KMS-11 (cell line): ENCODE results near the gene BSND.

ENCODE experiments used
- H2AFZ ChIP-seq: fragments of 200-600 bp; sonication (generic); 2 replicates; pipeline ENCODE4 v1.6.1; 2016; ENCODE audit warnings: antibody characterized with exemption, mixed run types, low read depth
- H3K27ac ChIP-seq: fragments of 200-600 bp; sonication (generic); 2 replicates; pipeline ENCODE4 v1.6.1; 2016; ENCODE audit warnings: mild to moderate bottlenecking, mixed run types
- H3K27me3 ChIP-seq: fragments of 200-600 bp; sonication (generic); 2 replicates; pipeline ENCODE4 v1.6.1; 2017; ENCODE audit warnings: mild to moderate bottlenecking, low read depth, mixed run types, moderate library complexity; ENCODE audit not compliant: insufficient read depth
- H3K36me3 ChIP-seq: fragments of 200-600 bp; sonication (generic); 2 replicates; pipeline ENCODE4 v1.6.1; 2017; ENCODE audit warnings: mild to moderate bottlenecking, mixed run types; ENCODE audit not compliant: insufficient read depth
- H3K4me1 ChIP-seq: fragments of 200-600 bp; sonication (generic); 2 replicates; pipeline ENCODE4 v1.6.1; 2016; ENCODE audit warnings: mild to moderate bottlenecking, low read depth, mixed run types; ENCODE audit not compliant: poor library complexity, severe bottlenecking
- H3K4me2 ChIP-seq: fragments of 200-600 bp; sonication (generic); 2 replicates; pipeline ENCODE4 v1.7.0; 2016; ENCODE audit warnings: mild to moderate bottlenecking, mixed run types
- H3K4me3 ChIP-seq: fragments of 200-600 bp; sonication (generic); IDR thresholded peaks from 2 replicates; pipeline ENCODE4 v1.6.1; 2017; ENCODE audit warnings: low read depth, low read length, mixed read lengths; ENCODE audit not compliant: insufficient read depth
- H3K79me2 ChIP-seq: fragments of 200-600 bp; sonication (generic); 2 replicates; pipeline ENCODE4 v1.6.1; 2016; ENCODE audit warnings: low read depth, mixed run types; ENCODE audit not compliant: insufficient read depth
- H3K9ac ChIP-seq: fragments of 200-600 bp; sonication (generic); 2 replicates; pipeline ENCODE4 v1.6.1; 2016; ENCODE audit warnings: mild to moderate bottlenecking, mixed run types
- H4K20me1 ChIP-seq: fragments of 200-600 bp; sonication (generic); 2 replicates; pipeline ENCODE4 v1.6.1; 2016; ENCODE audit warnings: mild to moderate bottlenecking, mixed run types; ENCODE audit not compliant: insufficient read depth
- TF ChIP-seq, protein P1 (sequence below): fragments of 200-600 bp; sonication (generic); conservative IDR thresholded peaks from 2 replicates; pipeline ENCODE4 v1.6.1; 2017; ENCODE audit warnings: low read depth, mild to moderate bottlenecking, antibody characterized with exemption, low read length, moderate library complexity, mixed read lengths

Gene BSND

DNA sequence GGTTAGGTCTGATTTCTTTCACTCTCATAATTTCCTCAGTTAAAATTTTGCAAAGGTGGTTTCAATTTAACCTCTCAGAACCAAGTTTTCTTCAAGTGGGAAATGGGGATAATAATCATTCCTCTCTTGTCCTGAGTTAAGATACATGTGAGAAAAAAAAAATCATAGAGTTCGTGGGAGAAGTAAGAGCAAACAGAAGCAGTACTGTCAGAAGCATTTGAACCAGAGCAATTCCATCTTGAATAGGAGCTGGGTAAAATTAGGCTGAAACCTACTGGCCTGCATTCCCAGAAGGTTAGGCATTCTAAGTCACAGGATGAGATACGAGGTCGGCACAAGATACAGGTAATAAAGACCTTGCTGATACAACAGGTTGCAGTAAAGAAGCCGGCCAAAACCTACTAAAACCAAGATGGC is 46.9 kb upstream of the BSND start:
- Histone ChIP-seq H3K27me3 (no peaks in the 10 kb centered on the region), H3K9ac (no peak overlapping the region), H3K4me3 (no peak overlapping the region), H2AFZ (no peak overlapping the region), H4K20me1 (no peaks in the 10 kb centered on the region), H3K36me3 (no peaks in the 10 kb centered on the region), H3K79me2 (no peaks in the 10 kb centered on the region), H3K27ac (no peak overlapping the region), H3K4me2 (no peak overlapping the region), H3K4me1 (no peaks in the 10 kb centered on the region)
- TF ChIP-seq, protein P1, sequence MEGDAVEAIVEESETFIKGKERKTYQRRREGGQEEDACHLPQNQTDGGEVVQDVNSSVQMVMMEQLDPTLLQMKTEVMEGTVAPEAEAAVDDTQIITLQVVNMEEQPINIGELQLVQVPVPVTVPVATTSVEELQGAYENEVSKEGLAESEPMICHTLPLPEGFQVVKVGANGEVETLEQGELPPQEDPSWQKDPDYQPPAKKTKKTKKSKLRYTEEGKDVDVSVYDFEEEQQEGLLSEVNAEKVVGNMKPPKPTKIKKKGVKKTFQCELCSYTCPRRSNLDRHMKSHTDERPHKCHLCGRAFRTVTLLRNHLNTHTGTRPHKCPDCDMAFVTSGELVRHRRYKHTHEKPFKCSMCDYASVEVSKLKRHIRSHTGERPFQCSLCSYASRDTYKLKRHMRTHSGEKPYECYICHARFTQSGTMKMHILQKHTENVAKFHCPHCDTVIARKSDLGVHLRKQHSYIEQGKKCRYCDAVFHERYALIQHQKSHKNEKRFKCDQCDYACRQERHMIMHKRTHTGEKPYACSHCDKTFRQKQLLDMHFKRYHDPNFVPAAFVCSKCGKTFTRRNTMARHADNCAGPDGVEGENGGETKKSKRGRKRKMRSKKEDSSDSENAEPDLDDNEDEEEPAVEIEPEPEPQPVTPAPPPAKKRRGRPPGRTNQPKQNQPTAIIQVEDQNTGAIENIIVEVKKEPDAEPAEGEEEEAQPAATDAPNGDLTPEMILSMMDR, result no peak

DNA sequence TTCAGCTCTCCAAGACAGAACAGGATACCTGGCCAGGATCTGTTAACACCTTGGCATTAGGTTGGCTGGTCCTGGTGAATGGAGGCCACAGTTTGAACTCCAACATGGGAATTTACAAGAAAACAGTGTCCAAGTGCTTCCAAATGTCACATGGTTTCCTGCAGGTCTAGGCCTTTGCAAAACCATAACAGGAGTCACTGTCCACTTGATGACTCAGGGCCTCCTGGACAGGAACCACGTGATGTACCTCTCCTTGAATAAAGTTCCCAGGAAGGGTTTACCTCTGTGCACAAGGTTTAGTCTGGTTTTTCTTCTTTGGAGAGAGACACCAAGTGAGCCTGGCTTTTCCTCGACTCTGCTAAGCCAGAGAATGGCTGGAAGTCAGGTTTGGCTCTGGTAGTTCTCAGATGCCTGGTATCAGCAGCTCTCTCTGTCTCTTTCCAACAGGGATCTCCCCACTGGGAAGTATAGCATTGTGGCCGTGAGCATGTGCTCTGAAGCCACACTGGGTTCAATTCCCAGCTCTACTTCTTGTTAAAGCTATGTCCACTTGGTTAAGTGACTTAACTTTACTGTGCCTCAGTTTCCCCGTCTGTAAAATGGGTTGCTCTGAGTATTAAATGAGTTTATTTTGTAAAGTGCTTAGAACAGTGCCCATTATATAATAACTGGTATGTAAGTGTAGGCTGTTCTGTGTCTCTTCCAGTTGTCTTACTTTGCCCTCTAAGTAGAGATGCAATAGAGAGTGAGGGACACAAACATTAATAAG is 45.6 kb upstream of the BSND start:
- Histone ChIP-seq H2AFZ (no peak overlapping the region), H3K27ac (no peak overlapping the region), H3K4me2 (no peak overlapping the region)

DNA sequence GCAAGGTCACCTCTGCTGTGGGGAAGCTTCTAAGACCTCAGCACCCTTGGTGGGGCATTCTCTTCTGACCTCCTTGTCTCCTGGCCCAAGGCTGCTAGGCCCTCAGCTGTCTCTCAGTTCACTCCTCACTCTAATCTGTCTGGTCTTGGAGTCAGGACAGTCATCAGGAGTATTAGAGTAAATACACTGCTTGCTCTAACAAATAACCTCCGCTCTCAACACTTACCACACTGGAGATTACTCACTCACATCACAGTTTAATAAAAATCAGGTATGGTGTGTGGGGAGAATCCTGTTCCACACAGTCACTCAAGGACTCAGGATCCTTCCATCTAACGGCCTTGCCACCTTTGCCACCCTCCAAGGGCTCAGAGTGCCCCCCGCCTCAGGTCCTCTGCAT is 44.9 kb upstream of the BSND start:
- Histone ChIP-seq H4K20me1 (no peaks in the 10 kb centered on the region), H3K4me2 (no peak overlapping the region), H3K4me3 (no peak overlapping the region), H2AFZ (no peak overlapping the region), H3K79me2 (no peaks in the 10 kb centered on the region), H3K9ac (no peak overlapping the region), H3K27ac (no peak overlapping the region), H3K36me3 (no peaks in the 10 kb centered on the region), H3K27me3 (no peaks in the 10 kb centered on the region), H3K4me1 (no peaks in the 10 kb centered on the region)
- TF ChIP-seq, protein P1, result no peak

More for the DNA sequence above, 45.6 kb upstream of the BSND start:
- TF ChIP-seq, protein P1, result no peak
- Histone ChIP-seq H3K4me3 (no peak overlapping the region), H3K27me3 (no peaks in the 10 kb centered on the region), H3K79me2 (no peaks in the 10 kb centered on the region), H4K20me1 (no peaks in the 10 kb centered on the region), H3K4me1 (no peaks in the 10 kb centered on the region), H3K36me3 (no peaks in the 10 kb centered on the region), H3K9ac (no peak overlapping the region)

DNA sequence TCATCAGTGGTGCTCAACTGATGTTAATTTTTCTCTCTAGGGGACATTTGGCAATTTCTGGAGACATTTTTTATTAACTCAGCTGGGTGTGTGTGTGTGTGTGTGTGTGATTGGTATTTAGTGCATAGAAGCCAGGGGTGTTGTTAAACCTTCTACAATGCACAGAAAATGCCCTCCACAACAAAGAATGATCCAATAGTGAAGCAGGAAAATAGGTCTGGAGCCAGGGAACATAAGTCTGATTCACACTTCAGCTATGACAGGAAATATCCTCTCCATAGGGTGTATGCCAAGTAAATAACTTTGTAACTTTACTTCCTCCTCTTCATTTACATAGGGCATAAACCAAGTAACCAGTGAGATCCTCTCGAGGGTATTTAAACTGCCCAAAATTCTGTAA is 43.4 kb upstream of the BSND start:
- no peaks in the 10 kb centered on the region for H3K4me1 ChIP-seq
- no peak overlapping the region for H2AFZ ChIP-seq
- no peaks in the 10 kb centered on the region for H3K79me2 ChIP-seq
- H3K36me3 ChIP-seq, result no peaks in the 10 kb centered on the region
- no peak overlapping the region for H3K4me3 ChIP-seq
- no peaks in the 10 kb centered on the region for H4K20me1 ChIP-seq
- H3K4me2 ChIP-seq, result no peak overlapping the region
- H3K27ac ChIP-seq, result no peak overlapping the region
- TF ChIP-seq, protein P1, result no peak
- no peak overlapping the region for H3K9ac ChIP-seq
- H3K27me3 ChIP-seq, result no peaks in the 10 kb centered on the region
